Tibial artery (tissue), 4 donors: Measurements from ENCODE around the gene UTRN.
A peak's percentile ranks its signal among the peaks of the same experiment; 100 is the strongest.

ENCODE experiments used
- DNase-seq, 2 donors: peaks; one replicate each; pipeline ENCODE4 v3.0.0-alpha.2; 2019
- H3K27ac ChIP-seq, 2 donors: fragments of 200-600 bp; sonication (generic) in 1 of 2; 1 replicate in 1 of 2; 2 replicates in 1 of 2; pipeline ENCODE4 v1.5.1; 2018 to 2019; ENCODE audit warnings: mild to moderate bottlenecking in 1 of 2
- H3K27me3 ChIP-seq, 2 donors: fragments of 200-600 bp; sonication (generic) in 1 of 2; one replicate each; pipeline versions ENCODE4 v1.5.1 to v1.6.0; 2016 to 2019
- H3K36me3 ChIP-seq, 3 donors: fragments of 200-600 bp; sonication (generic) in 2 of 3; one replicate each; pipeline ENCODE4 v1.5.1; 2016 to 2019; ENCODE audit warnings: mild to moderate bottlenecking in 2 of 3
- H3K4me1 ChIP-seq, 4 donors: fragments of 200-600 bp; sonication (generic) in 2 of 4; 1 replicate in 3 of 4; 2 replicates in 1 of 4; pipeline ENCODE4 v1.5.1; 2016 to 2019
- H3K4me3 ChIP-seq, 2 donors: fragments of 200-600 bp; sonication (generic) in 1 of 2; 1 replicate in 1 of 2; 2 replicates in 1 of 2; pipeline ENCODE4 v1.5.1; 2018 to 2019; ENCODE audit warnings: mild to moderate bottlenecking in 2 of 2
- H3K9me3 ChIP-seq, 3 donors: fragments of 200-600 bp; sonication (generic) in 1 of 3; one replicate each; pipeline ENCODE4 v1.5.1; 2016 to 2019
- CTCF ChIP-seq, 2 experiments: fragments of 200-600 bp in 1 of 2; fragments of 450-650 bp in 1 of 2; IDR thresholded peaks; one replicate each; pipeline ENCODE4 v1.5.1; 2017 to 2019; ENCODE audit warnings: antibody characterized with exemption in 2 of 2, mild to moderate bottlenecking in 1 of 2, moderate library complexity in 1 of 2
- intact Hi-C: fragments of 100-400 bp; cut with DNase I; formaldehyde crosslinking; loops from one replicate; pipeline ENCODE4 v1.15.0; 2023; ENCODE audit warnings: low total_unique reads

UTRN gene

GRCh38 chr6:144264270-144265060 is 20.7 kb upstream of the UTRN start:
- intact Hi-C loops = no loop called here
- Histone ChIP-seq H3K9me3 (no peaks in the 10 kb centered on the region), H3K27ac (peak overlapping the region; percentile 52), H3K4me3 (no peak overlapping the region), H3K36me3 (no peaks in the 10 kb centered on the region), H3K27me3 (no peaks in the 10 kb centered on the region), H3K4me1 (peaks cover 0 to 32% (median 17%) of the 10 kb centered on the region in 4 donors)
- no peak for TF ChIP-seq CTCF (IDR thresholded peaks at IDR 0.05)
- DNase-seq = no peak

GRCh38 chr6:144265061-144265357 is 20.1 kb upstream of the UTRN start:
- DNase-seq = no peak
- TF ChIP-seq CTCF (IDR thresholded peaks at IDR 0.05) = no peak
- no peaks in the 10 kb centered on the region for H3K9me3 ChIP-seq
- H3K4me3 ChIP-seq = no peak overlapping the region
- no peaks in the 10 kb centered on the region for H3K36me3 ChIP-seq
- H3K27me3 ChIP-seq = no peaks in the 10 kb centered on the region
- intact Hi-C loops = no loop called here
- peak overlapping the region; percentile 52 for H3K27ac ChIP-seq
- H3K4me1 ChIP-seq = peaks cover 0 to 30% (median 17%) of the 10 kb centered on the region in 4 donors

- H3K27ac ChIP-seq = peak overlapping the region; percentile 52 to 55
- H3K4me3 ChIP-seq = no peak overlapping the region
- H3K36me3 ChIP-seq = no peaks in the 10 kb centered on the region
- TF ChIP-seq CTCF (IDR thresholded peaks at IDR 0.05) = no peak
- intact Hi-C loops = no loop called here
- no peak for DNase-seq
- no peaks in the 10 kb centered on the region for H3K27me3 ChIP-seq
- peaks cover 0 to 29% (median 17%) of the 10 kb centered on the region in 4 donors for H3K4me1 ChIP-seq
- no peaks in the 10 kb centered on the region for H3K9me3 ChIP-seq
These were observed 19.7 kb upstream of the UTRN start for GRCh38 chr6:144265390-144265789.

GRCh38 chr6:144266091-144266649 is 19.0 kb upstream of the UTRN start:
- no peaks in the 10 kb centered on the region for H3K36me3 ChIP-seq
- intact Hi-C loops = no loop called here
- no peaks in the 10 kb centered on the region for H3K9me3 ChIP-seq
- DNase-seq = peak; percentile 47 to 80
- H3K4me1 ChIP-seq = peaks cover 0 to 29% (median 17%) of the 10 kb centered on the region in 4 donors
- H3K27me3 ChIP-seq = no peaks in the 10 kb centered on the region
- peak overlapping the region; percentile 52 to 55 for H3K27ac ChIP-seq
- TF ChIP-seq CTCF (IDR thresholded peaks at IDR 0.05) = no peak
- H3K4me3 ChIP-seq = peak overlapping the region in 1 of 2 donors; percentile 8

- Histone ChIP-seq H3K27me3 (no peaks in the 10 kb centered on the region), H3K27ac (no peak overlapping the region), H3K4me3 (no peak overlapping the region), H3K36me3 (no peaks in the 10 kb centered on the region), H3K4me1 (peaks cover 0 to 27% (median 17%) of the 10 kb centered on the region in 4 donors), H3K9me3 (no peaks in the 10 kb centered on the region)
- no peak for DNase-seq
- TF ChIP-seq CTCF (IDR thresholded peaks at IDR 0.05) = no peak
- intact Hi-C loops = no loop called here
These were observed 16.3 kb upstream of the UTRN start for GRCh38 chr6:144268794-144269349.
